KMS-11 (cell line): ENCODE results near the gene HOXA9.

ENCODE experiments used
- H2AFZ ChIP-seq: fragments of 200-600 bp; sonication (generic); 2 replicates; pipeline ENCODE4 v1.6.1; 2016; ENCODE audit warnings: antibody characterized with exemption, mixed run types, low read depth
- H3K27ac ChIP-seq: fragments of 200-600 bp; sonication (generic); 2 replicates; pipeline ENCODE4 v1.6.1; 2016; ENCODE audit warnings: mild to moderate bottlenecking, mixed run types
- H3K27me3 ChIP-seq: fragments of 200-600 bp; sonication (generic); 2 replicates; pipeline ENCODE4 v1.6.1; 2017; ENCODE audit warnings: mild to moderate bottlenecking, low read depth, mixed run types, moderate library complexity; ENCODE audit not compliant: insufficient read depth
- H3K36me3 ChIP-seq: fragments of 200-600 bp; sonication (generic); 2 replicates; pipeline ENCODE4 v1.6.1; 2017; ENCODE audit warnings: mild to moderate bottlenecking, mixed run types; ENCODE audit not compliant: insufficient read depth
- H3K4me1 ChIP-seq: fragments of 200-600 bp; sonication (generic); 2 replicates; pipeline ENCODE4 v1.6.1; 2016; ENCODE audit warnings: mild to moderate bottlenecking, low read depth, mixed run types; ENCODE audit not compliant: poor library complexity, severe bottlenecking
- H3K4me2 ChIP-seq: fragments of 200-600 bp; sonication (generic); 2 replicates; pipeline ENCODE4 v1.7.0; 2016; ENCODE audit warnings: mild to moderate bottlenecking, mixed run types
- H3K4me3 ChIP-seq: fragments of 200-600 bp; sonication (generic); IDR thresholded peaks from 2 replicates; pipeline ENCODE4 v1.6.1; 2017; ENCODE audit warnings: low read depth, low read length, mixed read lengths; ENCODE audit not compliant: insufficient read depth
- H3K79me2 ChIP-seq: fragments of 200-600 bp; sonication (generic); 2 replicates; pipeline ENCODE4 v1.6.1; 2016; ENCODE audit warnings: low read depth, mixed run types; ENCODE audit not compliant: insufficient read depth
- H3K9ac ChIP-seq: fragments of 200-600 bp; sonication (generic); 2 replicates; pipeline ENCODE4 v1.6.1; 2016; ENCODE audit warnings: mild to moderate bottlenecking, mixed run types
- H4K20me1 ChIP-seq: fragments of 200-600 bp; sonication (generic); 2 replicates; pipeline ENCODE4 v1.6.1; 2016; ENCODE audit warnings: mild to moderate bottlenecking, mixed run types; ENCODE audit not compliant: insufficient read depth
- TF ChIP-seq, protein P1 (sequence below): fragments of 200-600 bp; sonication (generic); conservative IDR thresholded peaks from 2 replicates; pipeline ENCODE4 v1.6.1; 2017; ENCODE audit warnings: low read depth, mild to moderate bottlenecking, antibody characterized with exemption, low read length, moderate library complexity, mixed read lengths

Gene HOXA9

DNA sequence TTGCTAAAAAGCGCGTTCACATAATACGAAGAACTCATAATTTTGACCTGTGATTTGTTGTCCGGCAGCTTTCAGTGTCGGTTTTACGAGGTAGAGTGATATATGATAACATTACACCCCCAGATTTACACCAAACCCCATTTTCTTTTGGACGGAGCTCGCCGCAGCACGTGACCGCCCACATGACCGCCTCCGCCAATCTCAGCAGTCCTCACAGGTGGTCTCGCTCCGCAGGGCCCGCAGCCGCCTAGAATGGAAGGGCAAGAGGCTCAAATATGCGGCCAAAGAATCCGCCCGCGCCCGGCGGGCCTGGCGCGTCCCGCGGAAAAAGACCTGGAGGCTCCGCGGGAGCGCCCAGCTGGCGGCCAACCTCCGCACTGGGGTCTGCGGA is 8.8 kb downstream of the HOXA9 start, which contains the start of gene HOXA7:
Gene HOXA7, minus strand, starts transcription at position 168 of the 391 bp plus-strand sequence. Its CDS starts 130 bp downstream, at position 38.
- Histone ChIP-seq H3K4me2 (no peak within 1 kb of the TSS), H4K20me1 (no peaks in the 10 kb centered on the region), H2AFZ (no peak within 1 kb of the TSS), H3K4me3 (no peak within 1 kb of the TSS), H3K4me1 (no peaks in the 10 kb centered on the region), H3K9ac (no peak within 1 kb of the TSS), H3K27ac (no peak within 1 kb of the TSS), H3K79me2 (no peaks in the 10 kb centered on the region), H3K36me3 (no peaks in the 10 kb centered on the region), H3K27me3 (no peaks in the 10 kb centered on the region)
- TF ChIP-seq, protein P1, sequence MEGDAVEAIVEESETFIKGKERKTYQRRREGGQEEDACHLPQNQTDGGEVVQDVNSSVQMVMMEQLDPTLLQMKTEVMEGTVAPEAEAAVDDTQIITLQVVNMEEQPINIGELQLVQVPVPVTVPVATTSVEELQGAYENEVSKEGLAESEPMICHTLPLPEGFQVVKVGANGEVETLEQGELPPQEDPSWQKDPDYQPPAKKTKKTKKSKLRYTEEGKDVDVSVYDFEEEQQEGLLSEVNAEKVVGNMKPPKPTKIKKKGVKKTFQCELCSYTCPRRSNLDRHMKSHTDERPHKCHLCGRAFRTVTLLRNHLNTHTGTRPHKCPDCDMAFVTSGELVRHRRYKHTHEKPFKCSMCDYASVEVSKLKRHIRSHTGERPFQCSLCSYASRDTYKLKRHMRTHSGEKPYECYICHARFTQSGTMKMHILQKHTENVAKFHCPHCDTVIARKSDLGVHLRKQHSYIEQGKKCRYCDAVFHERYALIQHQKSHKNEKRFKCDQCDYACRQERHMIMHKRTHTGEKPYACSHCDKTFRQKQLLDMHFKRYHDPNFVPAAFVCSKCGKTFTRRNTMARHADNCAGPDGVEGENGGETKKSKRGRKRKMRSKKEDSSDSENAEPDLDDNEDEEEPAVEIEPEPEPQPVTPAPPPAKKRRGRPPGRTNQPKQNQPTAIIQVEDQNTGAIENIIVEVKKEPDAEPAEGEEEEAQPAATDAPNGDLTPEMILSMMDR, result no peak

DNA sequence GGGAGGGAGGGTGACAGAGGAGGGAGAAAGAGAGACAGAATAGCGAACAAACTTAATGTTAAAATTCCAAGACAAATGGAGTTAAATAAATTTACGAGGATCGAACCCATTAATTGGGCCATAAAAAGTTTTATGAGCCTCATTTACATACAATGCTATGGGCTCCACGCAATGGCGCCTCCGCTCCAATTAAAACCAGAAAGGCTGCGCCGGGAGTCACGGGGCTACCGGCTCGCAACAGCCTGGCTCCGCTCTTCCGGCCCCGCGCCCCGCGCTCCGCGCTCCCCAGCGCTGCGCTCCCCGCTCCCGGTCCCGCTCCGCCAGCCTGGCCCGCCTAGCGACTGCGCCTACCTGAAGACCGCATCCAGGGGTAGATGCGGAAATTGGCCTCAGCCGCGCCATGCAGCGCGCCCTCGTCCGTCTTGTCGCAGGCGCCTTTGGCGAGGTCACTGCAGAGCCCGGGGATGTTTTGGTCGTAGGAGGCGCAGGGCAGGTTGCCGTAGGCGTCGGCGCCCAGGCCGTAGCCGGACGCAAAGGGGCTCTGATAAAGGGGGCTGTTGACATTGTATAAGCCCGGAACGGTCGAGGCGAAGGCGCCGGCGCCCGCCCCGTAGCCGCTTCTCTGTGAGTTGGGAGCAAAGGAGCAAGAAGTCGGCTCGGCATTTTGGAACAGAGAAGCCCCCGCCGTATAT is 9.4 kb downstream of the HOXA9 start:
- H3K4me1 ChIP-seq, result no peaks in the 10 kb centered on the region
- H3K36me3 ChIP-seq, result no peaks in the 10 kb centered on the region
- H3K27ac ChIP-seq, result no peak overlapping the region
- no peak overlapping the region for H3K4me2 ChIP-seq
- H3K4me3 ChIP-seq, result no peak overlapping the region
- H4K20me1 ChIP-seq, result no peaks in the 10 kb centered on the region
- H3K79me2 ChIP-seq, result no peaks in the 10 kb centered on the region
- H3K9ac ChIP-seq, result no peak overlapping the region
- H2AFZ ChIP-seq, result no peak overlapping the region
- no peaks in the 10 kb centered on the region for H3K27me3 ChIP-seq
- TF ChIP-seq, protein P1, result no peak

DNA sequence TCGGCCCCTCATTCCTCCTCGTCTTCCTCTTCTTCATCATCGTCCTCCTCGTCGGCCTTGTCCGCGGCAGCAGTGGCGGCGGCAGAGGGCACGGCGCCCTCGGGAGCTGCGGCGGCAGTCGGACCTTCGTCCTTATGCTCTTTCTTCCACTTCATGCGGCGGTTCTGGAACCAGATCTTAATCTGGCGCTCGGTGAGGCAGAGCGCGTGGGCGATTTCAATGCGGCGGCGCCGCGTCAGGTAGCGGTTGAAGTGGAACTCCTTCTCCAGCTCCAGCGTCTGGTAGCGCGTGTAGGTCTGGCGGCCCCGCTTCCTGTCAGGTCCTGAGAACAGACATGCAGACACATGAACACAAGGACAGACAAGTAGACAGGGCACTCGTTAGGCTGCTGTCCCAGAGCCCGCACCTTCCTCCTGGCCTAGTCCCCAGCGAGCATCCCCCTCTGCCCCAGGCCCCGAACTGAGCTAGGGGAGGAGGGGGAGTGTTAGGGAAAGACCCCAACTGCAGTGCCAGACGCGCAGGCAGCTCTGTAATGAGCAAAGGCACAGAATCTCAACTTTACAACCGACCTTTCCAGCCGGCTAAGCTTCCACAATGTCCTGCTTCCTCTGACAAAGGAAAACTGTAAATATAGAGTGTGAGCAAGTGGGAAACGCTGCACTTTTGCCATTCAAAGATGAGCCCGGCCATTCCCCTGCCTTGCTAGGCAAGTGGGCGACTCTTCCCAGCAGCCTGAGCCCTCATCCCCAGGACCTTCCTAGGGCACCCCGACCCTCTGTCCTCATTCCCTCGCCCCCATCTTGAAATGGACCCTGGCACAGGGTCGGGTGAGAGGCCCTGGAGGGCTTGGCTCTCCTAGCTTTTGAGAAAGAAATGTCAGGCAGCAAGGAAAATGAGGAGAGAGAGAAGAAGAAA is 10.2 kb downstream of the HOXA9 start:
- no peak overlapping the region for H2AFZ ChIP-seq
- no peak overlapping the region for H3K27ac ChIP-seq
- H3K36me3 ChIP-seq, result no peaks in the 10 kb centered on the region
- H3K4me1 ChIP-seq, result no peaks in the 10 kb centered on the region
- H3K4me3 ChIP-seq, result no peak overlapping the region
- H4K20me1 ChIP-seq, result no peaks in the 10 kb centered on the region
- H3K9ac ChIP-seq, result no peak overlapping the region
- H3K27me3 ChIP-seq, result no peaks in the 10 kb centered on the region
- TF ChIP-seq, protein P1, result no peak
- H3K4me2 ChIP-seq, result no peak overlapping the region
- no peaks in the 10 kb centered on the region for H3K79me2 ChIP-seq

DNA sequence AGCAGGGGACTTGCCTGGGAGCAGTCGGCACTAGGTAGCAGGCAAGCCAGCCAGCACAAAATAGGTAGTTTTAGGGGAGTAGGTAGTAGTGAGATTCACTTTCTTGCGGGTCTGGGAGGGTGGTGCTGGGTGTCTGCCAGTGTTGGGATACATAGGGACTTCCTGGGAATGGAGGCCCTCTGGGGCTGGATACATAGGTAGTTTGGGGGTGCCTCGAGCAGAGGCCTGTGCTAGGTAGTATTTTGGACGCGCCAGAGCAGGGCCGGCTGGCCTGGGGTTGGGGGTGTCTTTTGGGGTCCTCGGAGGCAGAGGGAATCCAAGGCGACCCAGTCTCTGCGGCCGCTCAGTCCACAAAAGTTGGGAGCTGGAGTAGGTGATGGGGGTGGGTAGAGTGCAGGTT is 11.0 kb downstream of the HOXA9 start:
- Histone ChIP-seq H3K4me1 (peaks cover 4% of the 10 kb centered on the region), H3K4me2 (no peak overlapping the region), H3K27ac (no peak overlapping the region), H3K27me3 (no peaks in the 10 kb centered on the region), H4K20me1 (no peaks in the 10 kb centered on the region), H3K9ac (no peak overlapping the region), H3K36me3 (no peaks in the 10 kb centered on the region), H3K79me2 (no peaks in the 10 kb centered on the region), H3K4me3 (no peak overlapping the region), H2AFZ (no peak overlapping the region)
- TF ChIP-seq, protein P1, result no peak
